GM18511 (cell line): ENCODE data around the gene LRRC71.

Experiments used
- ATAC-seq: cut with Tn5 transposase; IDR thresholded peaks from one replicate; pipeline ENCODE4 v1.9.1; 2021; ENCODE audit warnings: mild to moderate bottlenecking, moderate library complexity; ENCODE audit not compliant: unreplicated experiment

The LRRC71 gene

GRCh38 chr1:156892190-156893047, 28.0 kb upstream of the LRRC71 start:
- ATAC-seq, result peak; percentile 70

- ATAC-seq, result no peak
These were observed 27.1 kb upstream of the LRRC71 start, which contains the start of gene PEAR1 for GRCh38 chr1:156893048-156893953. Gene PEAR1, plus strand, starts transcription at chr1:156893718. Its CDS starts 10,209 bp downstream, at chr1:156903927.

- no peak for ATAC-seq
These were observed 26.4 kb upstream of the LRRC71 start for GRCh38 chr1:156894001-156894400.

GRCh38 chr1:156894711-156895454, 25.5 kb upstream of the LRRC71 start:
- no peak for ATAC-seq

- ATAC-seq, result no peak
These were observed 25.0 kb upstream of the LRRC71 start for GRCh38 chr1:156895455-156895812.

GRCh38 chr1:156895927-156896326, 24.5 kb upstream of the LRRC71 start:
- no peak for ATAC-seq

GRCh38 chr1:156896490-156897033, 23.9 kb upstream of the LRRC71 start:
- no peak for ATAC-seq

GRCh38 chr1:156897078-156897825, 23.2 kb upstream of the LRRC71 start:
- ATAC-seq, result no peak

GRCh38 chr1:156898161-156898566, 22.3 kb upstream of the LRRC71 start:
- no peak for ATAC-seq

- ATAC-seq, result no peak
These were observed 21.3 kb upstream of the LRRC71 start for GRCh38 chr1:156898971-156899664.

- ATAC-seq, result no peak
These were observed 20.3 kb upstream of the LRRC71 start for GRCh38 chr1:156899956-156900718.

GRCh38 chr1:156900896-156901589, 19.4 kb upstream of the LRRC71 start:
- no peak for ATAC-seq

GRCh38 chr1:156901590-156901900, 18.9 kb upstream of the LRRC71 start:
- ATAC-seq, result no peak

- ATAC-seq, result no peak
These were observed 18.2 kb upstream of the LRRC71 start for GRCh38 chr1:156901966-156902915.

GRCh38 chr1:156903328-156904091, 16.9 kb upstream of the LRRC71 start:
- ATAC-seq, result no peak

- ATAC-seq, result no peak
These were observed 16.1 kb upstream of the LRRC71 start for GRCh38 chr1:156904187-156904959.
